ENCODE data around the gene DNAAF5.

DNAAF5 gene

GRCh38 chr7:707296-708000 lies 19.1 kb upstream of the DNAAF5 start:
- peak; percentile 31 for DNase-seq

- DNase-seq = no peak
Measured at GRCh38 chr7:710161-710560, 16.3 kb upstream of the DNAAF5 start.

- no peak for DNase-seq
Measured at GRCh38 chr7:711093-711921, 15.2 kb upstream of the DNAAF5 start.

GRCh38 chr7:711922-712380 lies 14.5 kb upstream of the DNAAF5 start:
- DNase-seq = no peak

- no peak for DNase-seq
Measured at GRCh38 chr7:712381-713138, 13.9 kb upstream of the DNAAF5 start.

GRCh38 chr7:713139-713457 lies 13.4 kb upstream of the DNAAF5 start:
- DNase-seq = no peak

GRCh38 chr7:713488-714230 lies 12.8 kb upstream of the DNAAF5 start:
- DNase-seq = peak; percentile 54

- DNase-seq = no peak
Measured at GRCh38 chr7:714251-714671, 12.2 kb upstream of the DNAAF5 start.

- DNase-seq = peak; percentile 58
Measured at GRCh38 chr7:716222-716621, 10.3 kb upstream of the DNAAF5 start.

GRCh38 chr7:716636-717035 lies 9.9 kb upstream of the DNAAF5 start:
- DNase-seq = no peak

- DNase-seq = no peak
Measured at GRCh38 chr7:721619-722248, 4.8 kb upstream of the DNAAF5 start.

- DNase-seq = no peak
Measured at GRCh38 chr7:723541-723940, 3.0 kb upstream of the DNAAF5 start.

- DNase-seq = no peak
Measured at GRCh38 chr7:724298-724697, 2.2 kb upstream of the DNAAF5 start.

- no peak for DNase-seq
Measured at GRCh38 chr7:725223-726005, 1.1 kb upstream of the DNAAF5 start.

- DNase-seq = no peak
Measured at GRCh38 chr7:726854-727103, 280 bp downstream of the DNAAF5 start.

GRCh38 chr7:727104-727805 lies 756 bp downstream of the DNAAF5 start, which contains the start of gene PRKAR1B:
PRKAR1B (minus strand) TSS chr7:727281; CDS start chr7:711505, 15,776 bp downstream.
- no peak for DNase-seq

GRCh38 chr7:727806-728460 lies 1.4 kb downstream of the DNAAF5 start:
- DNase-seq = peak; percentile 54

- DNase-seq = no peak
Measured at GRCh38 chr7:728602-729001, 2.1 kb downstream of the DNAAF5 start.

- DNase-seq = no peak
Measured at GRCh38 chr7:729140-730000, 2.9 kb downstream of the DNAAF5 start.

All from islet precursor cell (in vitro differentiated cells).